Right forelimb (tissue), 1 donor: ENCODE data around the gene RNF8.
"Not testable (repeated sequence)": the region's sequence is repeated elsewhere in the genome, so short reads cannot be mapped to it uniquely, and the experiment has no call there.

Experiments
- DNase-seq: peaks from one replicate; pipeline ENCODE4 v3.0.0-alpha.2; 2018

The RNF8 gene

GRCh38 chr6:37353761-37354525 is at the start of gene RNF8:
TSS of gene RNF8 (plus strand) at chr6:37353983. CDS start at chr6:37354165, 182 bp downstream.
- DNase-seq, result peak; percentile 92

GRCh38 chr6:37304766-37305165 is 49.0 kb upstream of the RNF8 start:
- no peak for DNase-seq

- no peak for DNase-seq
Measured at GRCh38 chr6:37305841-37306425, 47.9 kb upstream of the RNF8 start.

- no peak for DNase-seq
Measured at GRCh38 chr6:37306624-37307222, 47.1 kb upstream of the RNF8 start.

GRCh38 chr6:37307484-37307883 is 46.3 kb upstream of the RNF8 start:
- not testable (repeated sequence) for DNase-seq

GRCh38 chr6:37308069-37308815 is 45.5 kb upstream of the RNF8 start:
- DNase-seq, result peak; percentile 57

- no peak for DNase-seq
Measured at GRCh38 chr6:37309046-37309445, 44.7 kb upstream of the RNF8 start.

GRCh38 chr6:37309692-37310091 is 44.1 kb upstream of the RNF8 start:
- no peak for DNase-seq

- no peak for DNase-seq
Measured at GRCh38 chr6:37310966-37311365, 42.8 kb upstream of the RNF8 start.

GRCh38 chr6:37311741-37312473 is 41.9 kb upstream of the RNF8 start:
- no peak for DNase-seq

- DNase-seq, result no peak
Measured at GRCh38 chr6:37313723-37314486, 39.9 kb upstream of the RNF8 start.

- no peak for DNase-seq
Measured at GRCh38 chr6:37314487-37315156, 39.2 kb upstream of the RNF8 start.

GRCh38 chr6:37315157-37315515 is 38.6 kb upstream of the RNF8 start:
- DNase-seq, result no peak

- no peak for DNase-seq
Measured at GRCh38 chr6:37316071-37316470, 37.7 kb upstream of the RNF8 start.

- no peak for DNase-seq
Measured at GRCh38 chr6:37317312-37318038, 36.3 kb upstream of the RNF8 start.

GRCh38 chr6:37319156-37319555 is 34.6 kb upstream of the RNF8 start:
- no peak for DNase-seq

- no peak for DNase-seq
Measured at GRCh38 chr6:37319856-37320480, 33.8 kb upstream of the RNF8 start.

- DNase-seq, result no peak
Measured at GRCh38 chr6:37320646-37321045, 33.1 kb upstream of the RNF8 start.

GRCh38 chr6:37321101-37321500 is 32.7 kb upstream of the RNF8 start:
- DNase-seq, result no peak
